MM.1S (cell line): Measurements from ENCODE around the gene LPIN1.

Experiments used
- DNase-seq: peaks from one replicate; pipeline ENCODE4 v3.0.0-alpha.2; 2015
- H2AFZ ChIP-seq: fragments of 300-600 bp; sonication (generic); 2 replicates; pipeline ENCODE4 v1.6.0; 2016; ENCODE audit warnings: antibody characterized with exemption, low read length
- H3F3A ChIP-seq: fragments of 300-600 bp; sonication (generic); 2 replicates; pipeline ENCODE4 v1.6.1; 2016; ENCODE audit warnings: mild to moderate bottlenecking, antibody characterized with exemption, low read length, moderate library complexity, mixed read lengths; ENCODE audit not compliant: insufficient read depth
- H3K27ac ChIP-seq: fragments of 300-600 bp; sonication (generic); 2 replicates; pipeline ENCODE4 v1.5.1; 2016; ENCODE audit warnings: mild to moderate bottlenecking, low read length
- H3K27me3 ChIP-seq: fragments of 300-600 bp; sonication (generic); replicated peaks from 2 replicates; pipeline ENCODE4 v1.6.0; 2016; ENCODE audit warnings: low read length; ENCODE audit not compliant: insufficient read depth
- H3K36me3 ChIP-seq: fragments of 300-600 bp; sonication (generic); replicated peaks from 2 replicates; pipeline ENCODE4 v1.6.1; 2016; ENCODE audit warnings: mild to moderate bottlenecking, low read length, mixed read lengths; ENCODE audit not compliant: insufficient read depth
- H3K4me1 ChIP-seq: fragments of 300-600 bp; sonication (generic); 2 replicates; pipeline ENCODE4 v1.6.1; 2016; ENCODE audit warnings: low read length, mixed read lengths
- H3K4me2 ChIP-seq: fragments of 300-600 bp; sonication (generic); 2 replicates; pipeline ENCODE4 v1.6.0; 2016; ENCODE audit warnings: low read depth, low read length
- H3K4me3 ChIP-seq: fragments of 300-600 bp; sonication (generic); 2 replicates; pipeline ENCODE4 v1.5.1; 2016; ENCODE audit warnings: low read length, mixed read lengths
- H3K79me2 ChIP-seq: fragments of 300-600 bp; sonication (generic); 2 replicates; pipeline ENCODE4 v1.6.1; 2016; ENCODE audit warnings: mixed run types, low read length, mixed read lengths
- H3K9ac ChIP-seq: fragments of 300-600 bp; sonication (generic); 2 replicates; pipeline ENCODE4 v1.6.1; 2016; ENCODE audit warnings: low read length, mixed read lengths
- H3K9me2 ChIP-seq: fragments of 300-600 bp; sonication (generic); replicated peaks from 2 replicates; pipeline ENCODE4 v1.6.1; 2016; ENCODE audit warnings: mild to moderate bottlenecking, low read length, mixed read lengths; ENCODE audit not compliant: insufficient read depth
- H3K9me3 ChIP-seq: fragments of 300-600 bp; sonication (generic); replicated peaks from 2 replicates; pipeline ENCODE4 v1.6.1; 2016; ENCODE audit warnings: mild to moderate bottlenecking, low read length, mixed read lengths; ENCODE audit not compliant: insufficient read depth
- H4K20me1 ChIP-seq: fragments of 300-600 bp; sonication (generic); 2 replicates; pipeline ENCODE4 v1.6.1; 2016; ENCODE audit warnings: mild to moderate bottlenecking, low read length, moderate library complexity, mixed read lengths; ENCODE audit not compliant: insufficient read depth
- EZH2 ChIP-seq: fragments of 300-600 bp; sonication (generic); optimal IDR thresholded peaks from 2 replicates; pipeline ENCODE3; 2017; ENCODE audit warnings: low read depth, mild to moderate bottlenecking, antibody characterized with exemption, low read length, mixed read lengths
- EZH2phosphoT487 ChIP-seq: fragments of 300-600 bp; sonication (generic); IDR thresholded peaks from 2 replicates; pipeline ENCODE4 v1.6.1; 2018; ENCODE audit warnings: antibody characterized with exemption, low read length
- TF ChIP-seq, protein P1 (sequence below): fragments of 300-600 bp; sonication (generic); IDR thresholded peaks from 2 replicates; pipeline ENCODE4 v1.5.1; 2016; ENCODE audit warnings: antibody characterized with exemption, low read length, mixed read lengths

LPIN1 gene

DNA sequence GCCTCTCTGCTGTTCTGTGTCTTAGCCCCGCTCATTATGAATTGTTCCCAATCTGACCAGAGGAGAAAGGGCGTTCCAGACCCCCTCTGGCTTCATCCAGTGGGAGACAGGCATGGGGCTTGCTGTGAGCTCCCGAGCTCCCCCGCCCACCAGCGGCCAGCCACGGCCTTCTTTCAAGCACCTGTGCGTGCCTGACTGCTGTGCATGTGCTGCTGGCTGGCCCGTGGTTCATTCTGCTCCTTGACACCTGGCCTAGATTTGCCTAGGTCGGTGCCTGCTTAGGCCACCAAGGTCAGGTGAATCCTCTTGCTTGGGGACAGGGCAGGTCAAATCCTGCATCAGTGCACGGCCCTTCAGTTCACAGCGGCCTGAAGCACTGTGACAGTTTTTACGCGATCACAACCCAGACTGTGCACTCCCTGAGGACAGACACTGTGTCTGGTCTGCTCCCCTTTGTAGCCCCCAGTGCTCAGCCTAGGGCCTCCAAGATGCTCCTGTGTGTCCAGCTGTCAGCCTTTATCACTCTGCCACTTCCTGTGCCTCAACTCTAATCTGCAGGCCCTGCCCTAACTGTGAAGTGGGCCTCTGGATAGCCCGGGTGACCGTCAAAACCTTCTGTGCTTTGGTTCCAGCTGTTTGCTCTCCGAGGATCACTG is 3.6 kb upstream of the LPIN1 start:
- H3K4me3 ChIP-seq = no peak overlapping the region
- no peak overlapping the region for H3K9ac ChIP-seq
- DNase-seq = no peak
- TF ChIP-seq, protein P1, sequence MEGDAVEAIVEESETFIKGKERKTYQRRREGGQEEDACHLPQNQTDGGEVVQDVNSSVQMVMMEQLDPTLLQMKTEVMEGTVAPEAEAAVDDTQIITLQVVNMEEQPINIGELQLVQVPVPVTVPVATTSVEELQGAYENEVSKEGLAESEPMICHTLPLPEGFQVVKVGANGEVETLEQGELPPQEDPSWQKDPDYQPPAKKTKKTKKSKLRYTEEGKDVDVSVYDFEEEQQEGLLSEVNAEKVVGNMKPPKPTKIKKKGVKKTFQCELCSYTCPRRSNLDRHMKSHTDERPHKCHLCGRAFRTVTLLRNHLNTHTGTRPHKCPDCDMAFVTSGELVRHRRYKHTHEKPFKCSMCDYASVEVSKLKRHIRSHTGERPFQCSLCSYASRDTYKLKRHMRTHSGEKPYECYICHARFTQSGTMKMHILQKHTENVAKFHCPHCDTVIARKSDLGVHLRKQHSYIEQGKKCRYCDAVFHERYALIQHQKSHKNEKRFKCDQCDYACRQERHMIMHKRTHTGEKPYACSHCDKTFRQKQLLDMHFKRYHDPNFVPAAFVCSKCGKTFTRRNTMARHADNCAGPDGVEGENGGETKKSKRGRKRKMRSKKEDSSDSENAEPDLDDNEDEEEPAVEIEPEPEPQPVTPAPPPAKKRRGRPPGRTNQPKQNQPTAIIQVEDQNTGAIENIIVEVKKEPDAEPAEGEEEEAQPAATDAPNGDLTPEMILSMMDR = no peak
- no peak for TF ChIP-seq EZH2
- no peak for TF ChIP-seq EZH2phosphoT487
- H2AFZ ChIP-seq = no peak overlapping the region
- H3K4me1 ChIP-seq = peaks cover 30% of the 10 kb centered on the region
- H3K27ac ChIP-seq = no peak overlapping the region
- H3K9me3 ChIP-seq = no peaks in the 10 kb centered on the region
- peaks cover 29% of the 10 kb centered on the region for H3K79me2 ChIP-seq
- H3K4me2 ChIP-seq = peak overlapping the region; percentile 82; the same call in 1 of the 2 replicates
- no peaks in the 10 kb centered on the region for H3K27me3 ChIP-seq
- peaks cover 41% of the 10 kb centered on the region for H3F3A ChIP-seq
- no peaks in the 10 kb centered on the region for H3K36me3 ChIP-seq
- no peaks in the 10 kb centered on the region for H3K9me2 ChIP-seq
- H4K20me1 ChIP-seq = no peaks in the 10 kb centered on the region

DNA sequence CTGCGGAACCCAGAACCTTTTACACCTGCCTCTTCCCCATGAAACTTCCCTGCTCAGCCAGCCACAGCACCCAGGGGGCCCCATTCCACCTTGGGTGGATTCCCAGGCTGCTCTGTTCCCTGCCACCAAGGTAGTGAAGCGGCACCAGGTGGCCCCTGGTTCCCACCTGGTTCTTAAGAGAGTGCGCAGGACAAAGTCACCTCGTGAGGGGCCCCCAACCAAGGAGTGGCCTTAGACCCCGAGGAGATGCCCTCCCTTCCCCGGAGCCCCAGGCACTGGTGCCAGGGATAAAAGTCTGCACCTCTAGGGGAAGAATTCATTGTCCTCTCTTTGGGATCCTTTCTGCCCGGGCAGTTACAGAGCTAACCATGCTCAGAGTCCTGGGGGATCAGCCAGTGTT is 3.1 kb upstream of the LPIN1 start:
- Histone ChIP-seq H3K4me2 (peak overlapping the region; percentile 82), H3K9ac (peak overlapping the region; percentile 77; the same call in 1 of the 2 replicates), H3K9me3 (no peaks in the 10 kb centered on the region), H3K79me2 (peaks cover 35% of the 10 kb centered on the region), H3K27me3 (no peaks in the 10 kb centered on the region), H3K9me2 (no peaks in the 10 kb centered on the region), H3K4me3 (0 out of 2 replicates have a peak overlapping the region, but pooled peaks have one; percentile 47), H2AFZ (peak overlapping the region; percentile 49; the same call in 1 of the 2 replicates), H3K27ac (peak overlapping the region; percentile 97; the same call in 1 of the 2 replicates), H4K20me1 (no peaks in the 10 kb centered on the region), H3K4me1 (peaks cover 30% of the 10 kb centered on the region), H3F3A (peaks cover 47% of the 10 kb centered on the region), H3K36me3 (no peaks in the 10 kb centered on the region)
- no peak for TF ChIP-seq EZH2
- TF ChIP-seq, protein P1 = no peak
- TF ChIP-seq EZH2phosphoT487 = no peak
- no peak for DNase-seq

DNA sequence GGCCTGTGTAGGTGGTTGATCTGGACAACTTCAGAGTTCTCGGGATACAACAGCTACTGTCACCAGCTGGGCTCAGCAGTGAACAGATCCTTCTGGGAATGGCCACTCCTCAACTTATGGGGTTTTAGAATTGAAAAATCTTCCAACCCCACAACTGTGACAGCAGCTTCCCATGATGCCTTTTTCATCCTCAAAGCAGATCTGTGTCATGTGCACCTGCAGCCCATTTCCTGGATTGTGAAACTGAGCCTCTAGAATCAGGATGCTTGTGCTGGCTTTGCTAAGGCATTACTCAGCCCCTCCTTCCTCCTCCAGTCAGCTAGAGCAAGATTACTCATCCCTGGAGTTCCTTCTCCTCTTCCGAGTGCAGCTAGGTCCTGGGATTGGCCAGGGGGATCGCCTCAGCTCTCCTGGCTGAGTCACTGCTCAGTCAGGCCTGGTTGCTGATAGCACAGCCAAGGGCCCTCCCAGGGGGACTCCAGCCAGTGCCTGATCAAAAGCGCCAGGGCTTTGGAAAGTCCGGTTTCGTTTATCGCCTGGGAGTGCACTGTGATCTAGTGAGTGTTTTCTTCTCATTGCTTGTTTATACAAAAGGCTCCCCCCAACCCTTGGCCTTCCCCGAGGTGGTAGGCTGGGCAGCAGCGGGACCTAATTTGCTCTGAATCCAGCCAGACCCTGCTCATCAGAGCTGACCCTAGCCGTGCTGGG is 2.4 kb upstream of the LPIN1 start:
- TF ChIP-seq, protein P1 = no peak
- TF ChIP-seq EZH2phosphoT487 (no peak), EZH2 (no peak)
- Histone ChIP-seq H3K4me1 (peaks cover 30% of the 10 kb centered on the region), H3K4me3 (peak overlapping the region; percentile 47), H3K9me3 (no peaks in the 10 kb centered on the region), H3K9ac (peak overlapping the region; percentile 77), H4K20me1 (no peaks in the 10 kb centered on the region), H2AFZ (peak overlapping the region; percentile 49), H3K27ac (peak overlapping the region; percentile 97), H3K4me2 (peak overlapping the region; percentile 82), H3K79me2 (peaks cover 41% of the 10 kb centered on the region), H3K27me3 (no peaks in the 10 kb centered on the region), H3F3A (peaks cover 53% of the 10 kb centered on the region), H3K36me3 (no peaks in the 10 kb centered on the region), H3K9me2 (no peaks in the 10 kb centered on the region)
- DNase-seq = peak; percentile 69
